HG03575 (cell line): ENCODE data around the gene ZNF622.
"Not testable (repeated sequence)": the region's sequence is repeated elsewhere in the genome, so short reads cannot be mapped to it uniquely, and the experiment has no call there.

Experiments
- ATAC-seq: cut with Tn5 transposase; IDR thresholded peaks from one replicate; pipeline ENCODE4 v1.9.1; 2021; ENCODE audit not compliant: unreplicated experiment, insufficient number of reproducible peaks, low FRiP score; ENCODE audit errors: extremely low read depth

The ZNF622 gene

GRCh38 chr5:16446993-16447392, 18.6 kb downstream of the ZNF622 start:
- no peak for ATAC-seq

- no peak for ATAC-seq
These were observed 27.6 kb downstream of the ZNF622 start for GRCh38 chr5:16437977-16438376.

GRCh38 chr5:16436065-16436682, 29.4 kb downstream of the ZNF622 start:
- not testable (repeated sequence) for ATAC-seq

GRCh38 chr5:16431490-16431889, 34.1 kb downstream of the ZNF622 start:
- ATAC-seq, result no peak

GRCh38 chr5:16430349-16431089, 35.1 kb downstream of the ZNF622 start:
- no peak for ATAC-seq

- no peak for ATAC-seq
These were observed 37.2 kb downstream of the ZNF622 start for GRCh38 chr5:16428359-16428758.

GRCh38 chr5:16427587-16427986, 38.0 kb downstream of the ZNF622 start:
- ATAC-seq, result no peak

- no peak for ATAC-seq
These were observed 47.1 kb downstream of the ZNF622 start for GRCh38 chr5:16418471-16418922.

- no peak for ATAC-seq
These were observed 48.1 kb downstream of the ZNF622 start for GRCh38 chr5:16417398-16418074.

GRCh38 chr5:16414861-16415260, 50.7 kb downstream of the ZNF622 start:
- ATAC-seq, result no peak

- ATAC-seq, result no peak
These were observed 52.3 kb downstream of the ZNF622 start for GRCh38 chr5:16413166-16413860.

GRCh38 chr5:16412556-16412955, 53.0 kb downstream of the ZNF622 start:
- ATAC-seq, result no peak

GRCh38 chr5:16411741-16412455, 53.7 kb downstream of the ZNF622 start:
- ATAC-seq, result no peak

GRCh38 chr5:16411235-16411634, 54.4 kb downstream of the ZNF622 start:
- no peak for ATAC-seq

- ATAC-seq, result no peak
These were observed 55.3 kb downstream of the ZNF622 start for GRCh38 chr5:16410338-16410737.

GRCh38 chr5:16406630-16407029, 59.0 kb downstream of the ZNF622 start:
- ATAC-seq, result no peak

GRCh38 chr5:16406023-16406422, 59.6 kb downstream of the ZNF622 start:
- no peak for ATAC-seq
